ENCODE measurements around the gene DLGAP1. TPM values are rescaled to one million over a fixed set of nuclear protein-coding genes. Genes with fewer than 3 reads are reported as not detected.

DLGAP1 gene
- polyA plus RNA-seq, 1 of the 3 experiments (the other 2 are of a cell fraction): not detected

- CTCF ChIA-PET: no interaction called here
- DNase-seq: no peak
- peaks cover 22% of the 10 kb centered on the region; the same call in 1 of the 2 replicates for H3K27me3 ChIP-seq (ENCODE audit: insufficient read depth)
Measured at GRCh38 chr18:3727274-3727673, 727.8 kb downstream of the DLGAP1 start.

More at GRCh38 chr18:3727274-3727673, 727.8 kb downstream of the DLGAP1 start:
- POLR2A ChIA-PET: no interaction called here
- Histone ChIP-seq H4K20me1 (ENCODE audit: insufficient read depth) (no peaks in the 10 kb centered on the region), H3K9me3 (no peaks in the 10 kb centered on the region), H3K4me2 (no peak overlapping the region), H3K27ac (ENCODE audit: low read depth in 2 of 2, low read length in 1 of 2) (no peak overlapping the region), H3F3A (replicated peaks; ENCODE audit: insufficient read depth) (no peaks in the 10 kb centered on the region), H3K4me1 (ENCODE audit: control insufficient read depth in 1 of 2, insufficient read depth in 2 of 2, low read depth in 1 of 2, low read length in 1 of 2) (peaks cover 0 to 4% of the 10 kb centered on the region in 2 experiments; a peak in 1 of 4 replicates), H3K79me2 (ENCODE audit: insufficient read depth) (no peaks in the 10 kb centered on the region), H2AFZ (ENCODE audit: low read depth) (no peak overlapping the region), H3K9me2 (no peaks in the 10 kb centered on the region), H3K9ac (no peak overlapping the region), H3K4me3 (ENCODE audit: low read depth in 2 of 2, low read length in 1 of 2) (no peak overlapping the region), H3K36me3 (replicated peaks in 1 of 2; ENCODE audit: control insufficient read depth in 1 of 2, insufficient read depth in 2 of 2, low read length in 1 of 2) (no peaks in the 10 kb centered on the region)
- TF ChIP-seq TCF12 (IDR thresholded peaks at IDR 0.05) (no peak), FOXJ3 (CRISPR knock-in tag; IDR thresholded peaks at IDR 0.05) (no peak), PBX3 (IDR thresholded peaks at IDR 0.05) (no peak), FOSL2 (IDR thresholded peaks at IDR 0.05; ENCODE audit: borderline replicate concordance, low read depth) (no peak), TEAD4 (IDR thresholded peaks at IDR 0.05; ENCODE audit: borderline replicate concordance, insufficient read depth) (no peak), ELF1 (IDR thresholded peaks at IDR 0.05) (no peak), FOXM1 (IDR thresholded peaks at IDR 0.05; ENCODE audit: low read depth) (no peak), CHD2 (IDR thresholded peaks at IDR 0.05; ENCODE audit: low read length, partially characterized antibody) (no peak), JUND (IDR thresholded peaks at IDR 0.05) (no peak), ZBTB33 (IDR thresholded peaks at IDR 0.05; ENCODE audit: borderline replicate concordance, low read depth) (no peak), RCOR1 (IDR thresholded peaks at IDR 0.05; ENCODE audit: low read length) (no peak), REST (IDR thresholded peaks at IDR 0.05; ENCODE audit: low read depth, low read length) (no peak), USF1 (IDR thresholded peaks at IDR 0.05; ENCODE audit: borderline replicate concordance, low read depth) (no peak), USF2 (IDR thresholded peaks at IDR 0.05; ENCODE audit: borderline replicate concordance, low read depth, low read length) (no peak), EZH2phosphoT487 (IDR thresholded peaks at IDR 0.05; ENCODE audit: borderline replicate concordance, low read depth) (no peak), IRF3 (IDR thresholded peaks at IDR 0.05; ENCODE audit: low read depth, low read length) (no peak), MAX (IDR thresholded peaks at IDR 0.05; ENCODE audit: low read depth) (no peak), SIN3A (IDR thresholded peaks at IDR 0.05; ENCODE audit: borderline replicate concordance, low read depth, low read length) (no peak)
- 20% methylated on average over 7 of the region's 7 CpGs for WGBS (ENCODE audit: low lambda C conversion rate)
